ENCODE data around the gene EYS. TPM values are rescaled to one million over a fixed set of nuclear protein-coding genes. Genes with fewer than 3 reads are reported as not detected.

The EYS gene
- total and polyA plus RNA-seq, 2 of the 8 experiments (the other 6 are each of a cell fraction or from before 2014, with no cell fraction given) = 0.05 to 0.13 TPM

- H4K20me1 ChIP-seq (replicated peaks in 1 of 2; ENCODE audit: control insufficient read depth in 1 of 2, insufficient read depth in 2 of 2, low read length in 2 of 2) = no peaks in the 10 kb centered on the region
- no peak overlapping the region for H3K4me2 ChIP-seq (ENCODE audit: insufficient read depth in 1 of 2, low read depth in 2 of 2, low read length in 2 of 2)
- H2BK120ac ChIP-seq (replicated peaks; ENCODE audit: low read depth, low read length) = no peak overlapping the region
- H3K18ac ChIP-seq (ENCODE audit: extremely low read depth, low read length) = no peak overlapping the region
- H3K9me3 ChIP-seq (ENCODE audit: insufficient read depth in 2 of 2, low read depth in 1 of 2, low read length in 1 of 2) = no peaks in the 10 kb centered on the region
- H3K23me2 ChIP-seq (ENCODE audit: low read depth, low read length) = no peaks in the 10 kb centered on the region
- no peaks in the 10 kb centered on the region for H3K79me1 ChIP-seq (ENCODE audit: low read depth, low read length)
- no peak overlapping the region for H2BK15ac ChIP-seq (ENCODE audit: low read length)
- no peak overlapping the region for H2AFZ ChIP-seq (ENCODE audit: low read length)
- no peak overlapping the region for H4K5ac ChIP-seq (ENCODE audit: insufficient read length, low read depth, low read length)
- no peaks in the 10 kb centered on the region for H3K27me3 ChIP-seq (replicated peaks in 1 of 4; ENCODE audit: control insufficient read depth in 3 of 4, extremely low read depth in 1 of 4, insufficient read depth in 3 of 4, low read length in 3 of 4)
- H3K4ac ChIP-seq (replicated peaks; ENCODE audit: insufficient read length, low read depth, low read length) = no peak overlapping the region
- POLR2A ChIA-PET (ENCODE audit: partially characterized antibody) = no interaction called here
- no peak overlapping the region for H2BK12ac ChIP-seq (ENCODE audit: low read depth, low read length)
- no peaks in the 10 kb centered on the region for H3K79me2 ChIP-seq (ENCODE audit: control insufficient read depth in 1 of 2, insufficient read depth in 2 of 2, low read length in 2 of 2)
- no peaks in the 10 kb centered on the region for H3K4me1 ChIP-seq (replicated peaks in 1 of 4; ENCODE audit: control insufficient read depth in 3 of 4, insufficient read depth in 4 of 4, low read length in 3 of 4)
- H2BK20ac ChIP-seq (ENCODE audit: low read length) = no peak overlapping the region
- no peak overlapping the region for H3K23ac ChIP-seq (ENCODE audit: insufficient read length)
- CTCF ChIA-PET (ENCODE audit: partially characterized antibody) = no interaction called here
- DNase-seq (ENCODE audit: low read depth in 1 of 2, low spot score in 2 of 2) = no peak
- H3K56ac ChIP-seq (replicated peaks; ENCODE audit: insufficient read length, low read depth, low read length) = no peak overlapping the region
- no peak for FAIRE-seq
- H3K36me3 ChIP-seq (ENCODE audit: control insufficient read depth in 2 of 4, insufficient read depth in 4 of 4, low read length in 3 of 4) = no peaks in the 10 kb centered on the region
- H3K27ac ChIP-seq (ENCODE audit: low read depth, low read length) = no peak overlapping the region
- no peak overlapping the region for H3K9ac ChIP-seq (replicated peaks in 1 of 4; ENCODE audit: extremely low read depth in 1 of 4, low read depth in 3 of 4, low read length in 3 of 4)
- WGBS, 2 experiments (ENCODE audit: extremely low coverage in 1 of 2, insufficient coverage in 1 of 2, insufficient read length in 1 of 2, insufficient replicate concordance in 2 of 2, low coverage in 1 of 2, low lambda C conversion rate in 2 of 2, missing lambda C conversion rate in 1 of 2) = 85% methylated on average over 3 of the region's 3 CpGs; no CpG with 5 or more reads in 1 of the 2 experiments
- no peak overlapping the region for H4K91ac ChIP-seq (replicated peaks; ENCODE audit: insufficient read length, low read length)
- H2BK5ac ChIP-seq (ENCODE audit: low read depth, low read length) = no peak overlapping the region
- H2AK5ac ChIP-seq (ENCODE audit: low read depth, low read length) = no peak overlapping the region
- H3K4me3 ChIP-seq (ENCODE audit: extremely low read depth in 1 of 4, insufficient read depth in 2 of 4, low read depth in 3 of 4, low read length in 4 of 4) = no peak overlapping the region
- H3K14ac ChIP-seq (ENCODE audit: insufficient read length) = no peak overlapping the region
- H4K8ac ChIP-seq (ENCODE audit: extremely low read depth, insufficient read depth, low read length) = no peak overlapping the region
- no peak for TF ChIP-seq TCF12 (IDR thresholded peaks at IDR 0.05; ENCODE audit: low read depth, low read length)
- no peak for TF ChIP-seq SIN3A (conservative IDR thresholded peaks at IDR 0.05 in 1 of 2, IDR thresholded peaks at IDR 0.05 in 1 of 2; ENCODE audit: low read depth in 1 of 2, low read length in 2 of 2)
Observed at GRCh38 chr6:65117817-65118409, 589.1 kb downstream of the EYS start.

Data from H1 (cell line).